ENCODE results near the gene KRT74.

The KRT74 gene

DNA sequence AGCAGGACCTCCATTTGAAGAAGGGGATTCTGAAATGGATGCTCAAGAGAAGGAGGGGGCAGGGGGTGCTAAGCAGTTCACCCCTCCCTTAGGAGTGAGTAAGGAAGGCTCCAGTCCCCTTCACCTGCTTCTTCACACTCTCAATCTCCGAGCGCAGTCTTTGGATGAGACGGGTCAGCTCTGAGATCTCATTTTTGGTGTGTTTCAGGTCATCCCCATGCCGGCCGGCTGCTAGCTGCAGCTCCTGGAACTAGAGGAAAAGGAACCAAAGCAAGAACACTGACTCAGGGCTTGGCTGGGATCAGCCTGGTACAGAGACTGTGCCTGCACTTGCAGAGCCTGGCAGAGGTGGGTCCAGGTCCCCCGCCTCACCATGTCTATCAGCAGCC, 37.4 kb upstream of the KRT74 start:
- Mint-ChIP-seq H3K27ac (ENCODE audit: low read depth) (no peak overlapping the region), H3K4me1 (peaks cover 73% of the 10 kb centered on the region), H3K9me3 (no peaks in the 10 kb centered on the region), H3K27me3 (peaks cover 12% of the 10 kb centered on the region), H3K4me3 (peak overlapping the region; percentile 50), H3K36me3 (ENCODE audit: insufficient read depth) (peaks cover 1% of the 10 kb centered on the region)
- DNase-seq (ENCODE audit: low spot score in 2 of 2), result peak in 1 of 2 donors; percentile 9
- ATAC-seq (replicated peaks; ENCODE audit: extremely low read depth, poor library complexity, severe bottlenecking), result no peak

DNA sequence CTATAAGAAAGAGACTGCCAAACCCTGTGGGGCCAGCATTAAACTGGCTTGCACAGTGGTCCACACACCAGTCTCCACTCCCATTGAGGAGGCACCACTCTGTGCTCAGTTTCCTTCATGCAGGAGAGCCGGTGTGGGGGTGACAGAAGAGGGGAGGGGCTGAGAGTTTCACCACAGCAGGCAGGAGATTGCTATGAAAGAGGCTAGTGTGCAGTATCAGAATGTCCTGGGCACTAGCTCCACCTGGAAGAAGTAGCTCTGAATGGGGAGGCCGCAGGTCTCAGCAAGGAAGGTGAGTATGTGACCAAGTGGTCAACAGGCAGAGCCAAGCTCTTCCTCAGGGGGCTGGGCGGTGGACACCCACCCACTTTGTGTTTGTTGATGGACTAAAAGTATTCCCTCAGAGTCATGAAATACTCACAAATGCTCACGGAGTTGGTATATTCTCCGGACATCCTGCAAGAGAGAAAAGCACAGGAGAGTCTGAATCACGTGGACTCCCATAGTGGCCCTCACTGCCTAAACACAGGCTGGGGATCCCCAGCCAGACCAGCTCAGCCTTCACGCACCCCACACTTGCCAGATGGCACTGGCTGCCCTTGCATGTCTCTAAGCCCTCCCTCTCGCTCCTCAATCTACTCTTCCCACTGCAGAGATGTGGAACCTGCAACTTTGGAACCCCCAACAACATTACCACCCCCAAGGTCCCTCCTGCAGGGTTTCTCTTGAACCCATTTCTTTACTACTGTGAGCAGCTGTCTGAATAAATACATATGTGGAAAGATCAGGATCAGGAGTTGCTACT, 35.4 kb upstream of the KRT74 start:
- no peak for ATAC-seq (replicated peaks; ENCODE audit: extremely low read depth, poor library complexity, severe bottlenecking)
- H3K9me3 Mint-ChIP-seq, result no peaks in the 10 kb centered on the region
- peak overlapping the region; percentile 8 for H3K4me3 Mint-ChIP-seq

DNA sequence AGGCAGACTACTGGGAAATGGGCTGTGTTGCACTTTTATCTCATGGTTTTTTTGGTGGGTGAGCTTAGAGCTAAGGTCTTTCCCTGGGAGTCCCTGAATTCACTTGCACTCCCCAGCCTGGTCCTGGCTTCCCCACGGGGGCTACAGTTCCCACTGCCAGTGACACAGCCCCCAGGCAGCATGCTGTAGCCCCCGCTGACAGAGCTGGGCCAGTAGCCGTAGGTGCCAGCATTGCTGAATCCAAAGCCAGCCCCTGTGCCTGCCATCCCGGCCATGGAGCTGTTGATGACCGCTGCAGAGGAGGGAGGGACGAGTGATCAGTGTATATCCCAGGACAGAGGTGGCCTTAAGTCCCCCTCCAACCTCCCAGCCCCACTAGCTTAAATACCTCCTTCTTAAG, 34.5 kb upstream of the KRT74 start:
- Mint-ChIP-seq H3K36me3 (ENCODE audit: insufficient read depth) (peaks cover 1% of the 10 kb centered on the region), H3K4me1 (peaks cover 59% of the 10 kb centered on the region), H3K4me3 (no peak overlapping the region), H3K9me3 (no peaks in the 10 kb centered on the region), H3K27me3 (peaks cover 12% of the 10 kb centered on the region), H3K27ac (ENCODE audit: low read depth) (no peak overlapping the region)
- ATAC-seq (replicated peaks; ENCODE audit: extremely low read depth, poor library complexity, severe bottlenecking) (no peak), DNase-seq (ENCODE audit: low spot score in 2 of 2) (no peak)

More for the DNA sequence above, 35.4 kb upstream of the KRT74 start:
- Mint-ChIP-seq H3K36me3 (ENCODE audit: insufficient read depth) (peaks cover 1% of the 10 kb centered on the region), H3K4me1 (peaks cover 66% of the 10 kb centered on the region), H3K27me3 (peaks cover 12% of the 10 kb centered on the region), H3K27ac (ENCODE audit: low read depth) (no peak overlapping the region)
- no peak for DNase-seq (ENCODE audit: low spot score in 2 of 2)

DNA sequence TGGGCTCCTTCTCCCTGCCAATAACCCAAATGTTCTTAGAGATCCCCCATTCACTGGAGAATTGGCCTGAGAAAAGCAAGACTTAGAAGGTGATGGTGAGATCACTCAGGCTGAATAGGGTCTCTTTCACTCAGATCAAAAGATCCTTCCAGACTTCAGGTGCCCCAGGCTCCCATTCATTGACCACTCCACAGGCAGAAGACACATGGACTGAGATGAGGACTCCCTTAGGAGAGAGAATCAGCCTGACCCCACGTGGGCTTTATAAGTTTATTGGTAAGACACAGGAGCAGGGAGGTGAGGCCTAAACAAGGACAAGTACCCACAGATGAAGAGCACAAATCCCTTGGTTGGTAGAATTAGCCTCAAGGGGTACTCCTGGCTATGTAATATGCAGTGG, 33.7 kb upstream of the KRT74 start:
- no peak for DNase-seq (ENCODE audit: low spot score in 2 of 2)
- Mint-ChIP-seq H3K4me3 (no peak overlapping the region), H3K27me3 (peaks cover 12% of the 10 kb centered on the region), H3K36me3 (ENCODE audit: insufficient read depth) (peaks cover 1% of the 10 kb centered on the region), H3K27ac (ENCODE audit: low read depth) (no peak overlapping the region), H3K4me1 (peaks cover 52% of the 10 kb centered on the region), H3K9me3 (no peaks in the 10 kb centered on the region)
- ATAC-seq (replicated peaks; ENCODE audit: extremely low read depth, poor library complexity, severe bottlenecking), result no peak

DNA sequence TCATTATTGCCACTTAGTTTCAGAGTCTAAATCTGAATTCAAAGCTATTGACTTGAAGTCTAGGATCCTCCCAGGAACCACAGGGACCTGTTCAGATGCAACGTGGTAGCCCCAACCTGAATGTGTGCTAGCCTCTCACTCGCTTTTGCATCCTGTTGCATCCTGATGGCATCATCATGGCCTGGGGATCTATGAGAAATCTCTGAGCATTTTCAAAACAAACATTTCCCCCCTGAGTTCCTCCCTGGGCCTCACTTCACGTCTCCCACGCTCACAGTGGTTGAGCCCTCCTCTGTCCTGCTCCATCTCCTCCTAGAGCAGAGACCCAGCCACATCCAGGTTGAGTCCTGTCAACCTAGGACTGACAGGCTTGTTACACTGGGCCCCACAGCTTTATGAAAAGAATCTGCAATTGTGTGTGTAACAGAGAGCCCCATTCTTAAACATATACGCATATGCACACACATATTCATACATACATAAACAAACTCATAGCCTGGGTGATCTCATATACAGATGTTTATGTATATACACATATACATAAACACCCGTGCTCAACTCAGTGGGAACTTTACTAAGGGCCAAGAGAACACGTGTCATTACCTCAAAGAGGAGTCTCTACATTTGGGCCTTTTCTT, 33.1 kb upstream of the KRT74 start:
- Mint-ChIP-seq H3K27me3 (peaks cover 12% of the 10 kb centered on the region), H3K36me3 (ENCODE audit: insufficient read depth) (peaks cover under 1% of the 10 kb centered on the region), H3K4me3 (no peak overlapping the region), H3K9me3 (no peaks in the 10 kb centered on the region), H3K27ac (ENCODE audit: low read depth) (no peak overlapping the region), H3K4me1 (peaks cover 49% of the 10 kb centered on the region)
- DNase-seq (ENCODE audit: low spot score in 2 of 2) (no peak), ATAC-seq (replicated peaks; ENCODE audit: extremely low read depth, poor library complexity, severe bottlenecking) (no peak)

DNA sequence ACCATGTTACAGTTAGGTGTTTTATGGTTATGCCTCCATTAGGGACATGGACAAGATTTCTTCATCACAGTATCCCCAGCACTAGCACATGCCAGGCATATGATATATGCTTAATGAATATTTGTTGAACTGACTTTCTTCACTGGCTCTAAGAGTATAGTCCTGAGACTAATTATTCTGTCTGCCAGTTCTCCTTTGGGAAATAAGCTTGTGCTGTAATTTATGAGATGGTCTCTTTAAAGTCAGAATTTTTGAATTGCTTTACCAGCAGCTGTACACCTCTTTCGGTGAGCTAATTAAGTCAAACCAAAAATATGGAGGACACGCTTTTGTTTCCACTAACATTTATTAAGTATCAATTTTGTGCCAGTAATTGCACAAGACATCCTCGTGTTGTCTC, 32.5 kb upstream of the KRT74 start:
- no peak for ATAC-seq (replicated peaks; ENCODE audit: extremely low read depth, poor library complexity, severe bottlenecking)
- peaks cover 45% of the 10 kb centered on the region for H3K4me1 Mint-ChIP-seq
- H3K4me3 Mint-ChIP-seq, result no peak overlapping the region
- H3K9me3 Mint-ChIP-seq, result no peaks in the 10 kb centered on the region
- H3K27ac Mint-ChIP-seq (ENCODE audit: low read depth), result no peak overlapping the region
- DNase-seq (ENCODE audit: low spot score in 2 of 2), result no peak
- H3K27me3 Mint-ChIP-seq, result peaks cover 12% of the 10 kb centered on the region
- H3K36me3 Mint-ChIP-seq (ENCODE audit: insufficient read depth), result no peaks in the 10 kb centered on the region

DNA sequence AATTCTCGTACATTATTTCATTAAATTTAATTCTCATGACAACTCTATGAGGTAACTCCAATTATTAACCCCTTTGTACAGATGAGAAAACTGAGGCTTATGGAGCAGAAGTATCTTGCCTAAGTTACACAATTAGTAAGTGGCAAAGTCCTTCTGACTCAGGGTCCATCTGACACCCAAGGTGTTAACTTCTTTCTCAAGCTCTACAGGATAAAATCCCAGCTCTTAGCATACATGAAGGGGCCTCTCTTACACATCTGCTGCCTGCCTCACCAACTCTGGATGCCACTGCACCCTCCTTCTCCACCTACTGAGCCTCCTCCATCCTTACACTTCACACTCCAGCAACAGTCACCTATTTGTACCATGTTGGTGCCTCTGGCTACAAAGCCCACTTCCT, 31.9 kb upstream of the KRT74 start:
- Mint-ChIP-seq H3K27me3 (peaks cover 13% of the 10 kb centered on the region), H3K27ac (ENCODE audit: low read depth) (no peak overlapping the region), H3K36me3 (ENCODE audit: insufficient read depth) (no peaks in the 10 kb centered on the region), H3K4me3 (no peak overlapping the region), H3K9me3 (no peaks in the 10 kb centered on the region), H3K4me1 (peaks cover 41% of the 10 kb centered on the region)
- ATAC-seq (replicated peaks; ENCODE audit: extremely low read depth, poor library complexity, severe bottlenecking) (no peak), DNase-seq (ENCODE audit: low spot score in 2 of 2) (no peak)

DNA sequence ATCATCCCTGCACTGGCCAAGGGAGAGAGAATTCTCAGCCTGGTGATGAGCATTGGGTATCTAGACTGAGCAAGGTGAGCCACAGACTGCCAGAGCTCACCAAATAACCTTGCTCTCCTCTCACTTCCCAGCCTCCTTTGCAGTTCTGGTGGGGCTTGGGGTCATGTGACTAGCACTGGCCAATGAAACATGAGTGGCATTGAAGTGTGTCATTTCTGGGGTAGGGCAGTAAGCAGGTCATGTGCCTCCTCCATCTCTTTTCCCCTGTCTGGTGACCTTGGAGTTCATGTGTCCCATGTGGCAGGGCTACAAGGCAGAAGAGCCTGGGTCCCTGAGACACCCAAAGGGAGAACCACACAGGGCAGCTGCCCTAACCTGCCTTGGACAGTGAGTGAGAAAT, 31.2 kb upstream of the KRT74 start:
- ATAC-seq (replicated peaks; ENCODE audit: extremely low read depth, poor library complexity, severe bottlenecking) (peak; percentile 6), DNase-seq (ENCODE audit: low spot score in 2 of 2) (no peak)
- H3K27ac Mint-ChIP-seq (ENCODE audit: low read depth), result no peak overlapping the region
- peaks cover 34% of the 10 kb centered on the region for H3K4me1 Mint-ChIP-seq
- H3K27me3 Mint-ChIP-seq, result peaks cover 20% of the 10 kb centered on the region
- no peaks in the 10 kb centered on the region for H3K9me3 Mint-ChIP-seq
- no peak overlapping the region for H3K4me3 Mint-ChIP-seq
- no peaks in the 10 kb centered on the region for H3K36me3 Mint-ChIP-seq (ENCODE audit: insufficient read depth)

DNA sequence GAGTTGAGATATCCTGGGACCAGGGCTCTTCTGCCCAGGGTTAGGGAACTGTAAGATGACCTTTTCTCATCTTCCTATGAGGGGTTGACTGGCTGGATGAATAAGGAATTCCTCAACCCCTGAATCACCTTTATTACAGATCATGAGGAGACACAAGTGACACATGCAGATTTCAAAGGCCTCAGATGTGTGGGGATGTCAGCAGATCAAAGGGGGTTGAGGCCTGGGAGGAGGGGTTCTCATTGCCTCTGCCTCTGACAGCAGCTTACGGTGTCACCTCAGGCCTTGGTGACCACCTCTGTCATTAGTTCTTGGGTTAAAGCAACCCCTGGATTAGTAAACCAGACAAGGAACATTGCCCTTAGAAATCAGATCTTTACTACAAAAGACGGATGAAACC, 29.7 kb upstream of the KRT74 start:
- H3K27me3 Mint-ChIP-seq, result peaks cover 36% of the 10 kb centered on the region
- H3K4me1 Mint-ChIP-seq, result peaks cover 21% of the 10 kb centered on the region
- ATAC-seq (replicated peaks; ENCODE audit: extremely low read depth, poor library complexity, severe bottlenecking) (no peak), DNase-seq (ENCODE audit: low spot score in 2 of 2) (no peak)
- H3K4me3 Mint-ChIP-seq, result no peak overlapping the region
- H3K27ac Mint-ChIP-seq (ENCODE audit: low read depth), result no peak overlapping the region
- no peaks in the 10 kb centered on the region for H3K36me3 Mint-ChIP-seq (ENCODE audit: insufficient read depth)
- H3K9me3 Mint-ChIP-seq, result no peaks in the 10 kb centered on the region

DNA sequence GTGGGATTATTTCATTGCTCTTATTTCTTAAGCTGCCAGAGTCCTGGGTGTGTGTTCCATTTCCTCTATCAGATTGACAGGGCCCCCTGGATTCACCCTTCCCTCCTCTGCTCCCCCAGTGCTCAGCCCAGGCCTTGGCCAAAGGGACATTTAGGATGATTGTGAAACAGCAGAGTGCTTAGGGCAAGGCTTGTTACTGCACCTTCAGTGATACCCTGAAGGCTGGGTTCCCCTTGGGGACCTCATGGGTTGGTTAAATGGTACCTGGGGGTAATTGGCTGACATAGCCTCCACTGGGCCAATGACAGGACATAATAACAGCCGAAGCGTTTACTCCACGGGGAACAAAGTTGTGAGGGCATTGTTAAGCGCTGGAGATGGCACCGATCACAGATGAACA, 28.9 kb upstream of the KRT74 start:
- no peak for DNase-seq (ENCODE audit: low spot score in 2 of 2)
- Mint-ChIP-seq H3K36me3 (ENCODE audit: insufficient read depth) (no peaks in the 10 kb centered on the region), H3K27me3 (peaks cover 38% of the 10 kb centered on the region), H3K9me3 (no peaks in the 10 kb centered on the region), H3K27ac (ENCODE audit: low read depth) (no peak overlapping the region), H3K4me3 (no peak overlapping the region), H3K4me1 (peaks cover 16% of the 10 kb centered on the region)
- ATAC-seq (replicated peaks; ENCODE audit: extremely low read depth, poor library complexity, severe bottlenecking), result no peak

DNA sequence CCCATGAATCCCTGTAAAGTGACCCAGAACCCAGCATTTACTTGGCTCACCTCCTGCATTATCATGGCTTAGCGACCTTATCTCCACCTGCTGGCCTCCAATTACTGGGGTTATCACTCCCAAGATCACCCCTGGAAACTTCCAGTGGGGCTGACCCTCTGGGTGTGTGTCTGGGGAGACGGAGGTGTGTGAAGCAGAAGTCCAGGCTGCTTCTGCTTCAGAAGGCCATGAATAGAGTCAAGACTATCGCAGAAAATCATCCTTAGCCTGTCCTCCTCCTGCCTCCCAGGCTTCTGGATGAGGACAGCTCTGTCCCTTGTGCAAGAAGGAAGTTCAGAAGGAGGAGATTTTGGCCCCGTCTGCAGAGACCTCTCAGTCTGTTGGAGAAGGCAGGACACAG, 28.0 kb upstream of the KRT74 start:
- Mint-ChIP-seq H3K27ac (ENCODE audit: low read depth) (no peak overlapping the region), H3K4me3 (no peak overlapping the region), H3K9me3 (no peaks in the 10 kb centered on the region), H3K36me3 (ENCODE audit: insufficient read depth) (no peaks in the 10 kb centered on the region), H3K27me3 (peaks cover 29% of the 10 kb centered on the region), H3K4me1 (peaks cover 8% of the 10 kb centered on the region)
- DNase-seq (ENCODE audit: low spot score in 2 of 2), result no peak
- ATAC-seq (replicated peaks; ENCODE audit: extremely low read depth, poor library complexity, severe bottlenecking), result no peak

DNA sequence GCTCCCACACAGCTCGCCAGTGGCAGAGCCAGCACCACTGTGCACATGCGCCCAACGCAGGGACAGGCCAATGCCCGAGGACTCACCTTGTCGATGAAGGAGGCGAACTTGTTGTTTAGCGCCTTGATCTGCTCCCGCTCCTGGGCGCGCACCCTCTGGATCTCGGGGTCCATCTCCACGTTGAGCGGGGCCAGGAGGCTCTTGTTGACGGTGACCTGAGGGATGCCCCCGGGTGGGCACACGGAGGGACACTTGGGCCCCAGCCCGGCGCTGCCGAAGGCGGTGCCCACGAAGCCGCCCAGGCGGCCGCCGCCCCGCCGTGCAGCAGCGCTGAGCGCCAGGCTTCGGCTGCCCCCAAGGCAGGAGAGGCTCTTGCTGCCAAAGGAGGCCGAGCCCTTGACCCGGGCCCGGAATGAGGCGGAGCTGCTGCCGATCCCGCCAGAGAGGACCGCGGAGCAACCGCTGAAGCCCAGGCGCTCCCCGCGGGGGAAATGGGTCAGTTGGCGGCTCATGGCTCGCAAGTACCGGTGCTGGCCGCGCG, 27.4 kb upstream of the KRT74 start, which contains the start of gene KRT72:
TSS of gene KRT72 (minus strand) at position 523 of the 541 bp plus-strand sequence. CDS start at position 512, 11 bp downstream.
- H3K9me3 Mint-ChIP-seq, result no peaks in the 10 kb centered on the region
- H3K4me3 Mint-ChIP-seq, result no peak within 1 kb of the TSS
- no peak for ATAC-seq (replicated peaks; ENCODE audit: extremely low read depth, poor library complexity, severe bottlenecking)
- no peak within 1 kb of the TSS for H3K27ac Mint-ChIP-seq (ENCODE audit: low read depth)
- peaks cover 6% of the 10 kb centered on the region for H3K4me1 Mint-ChIP-seq
- no peaks in the 10 kb centered on the region for H3K36me3 Mint-ChIP-seq (ENCODE audit: insufficient read depth)
- peak in 1 of 2 donors; percentile 10 for DNase-seq (ENCODE audit: low spot score in 2 of 2)
- H3K27me3 Mint-ChIP-seq, result peaks cover 29% of the 10 kb centered on the region

DNA sequence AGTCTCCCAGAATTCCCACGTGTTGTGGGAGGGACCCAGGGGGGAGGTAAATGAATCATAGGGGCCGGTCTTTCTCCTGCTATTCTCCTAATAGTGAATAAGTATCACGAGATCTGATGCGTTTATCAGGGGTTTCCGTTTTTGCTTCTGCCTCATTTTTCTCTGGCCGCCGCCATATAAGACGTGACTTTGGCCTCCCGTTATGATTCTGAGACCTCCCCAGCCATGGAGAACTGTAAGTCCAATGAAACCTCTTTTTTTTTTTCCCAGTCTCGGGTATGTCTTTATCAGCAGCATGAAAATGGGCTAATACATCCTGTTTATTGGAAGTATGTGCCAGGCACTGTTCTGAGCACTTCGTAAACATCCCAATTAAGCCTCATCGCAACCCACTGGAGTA, 26.8 kb upstream of the KRT74 start:
- no peak overlapping the region for H3K4me3 Mint-ChIP-seq
- peaks cover 29% of the 10 kb centered on the region for H3K27me3 Mint-ChIP-seq
- no peak for ATAC-seq (replicated peaks; ENCODE audit: extremely low read depth, poor library complexity, severe bottlenecking)
- H3K36me3 Mint-ChIP-seq (ENCODE audit: insufficient read depth), result no peaks in the 10 kb centered on the region
- H3K4me1 Mint-ChIP-seq, result peaks cover under 1% of the 10 kb centered on the region
- H3K27ac Mint-ChIP-seq (ENCODE audit: low read depth), result no peak overlapping the region
- DNase-seq (ENCODE audit: low spot score in 2 of 2), result no peak
- H3K9me3 Mint-ChIP-seq, result no peaks in the 10 kb centered on the region

Data from central memory CD8-positive, alpha-beta T cell (primary cell).